ENCODE results near the gene KCNJ6.

DNA sequence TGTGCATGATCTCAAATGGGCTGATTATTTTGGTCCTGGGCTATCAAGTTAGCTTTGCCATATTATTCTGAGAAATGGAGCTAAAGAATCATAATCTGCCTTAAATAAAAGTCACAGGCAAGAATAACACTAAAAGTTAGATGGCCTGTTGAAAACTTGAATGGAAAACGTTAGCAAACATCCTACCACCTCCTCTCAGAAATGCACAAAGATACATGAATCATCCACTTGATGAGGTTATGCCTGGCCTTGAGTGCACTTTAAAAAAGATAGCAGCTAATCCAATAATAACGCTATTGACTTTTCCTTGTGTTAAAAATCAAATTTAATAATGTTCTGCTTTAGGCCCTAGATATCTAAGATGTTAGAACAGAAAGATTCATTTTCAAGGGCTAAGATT is 108.0 kb downstream of the KCNJ6 start:
- TF ChIP-seq, protein P1, sequence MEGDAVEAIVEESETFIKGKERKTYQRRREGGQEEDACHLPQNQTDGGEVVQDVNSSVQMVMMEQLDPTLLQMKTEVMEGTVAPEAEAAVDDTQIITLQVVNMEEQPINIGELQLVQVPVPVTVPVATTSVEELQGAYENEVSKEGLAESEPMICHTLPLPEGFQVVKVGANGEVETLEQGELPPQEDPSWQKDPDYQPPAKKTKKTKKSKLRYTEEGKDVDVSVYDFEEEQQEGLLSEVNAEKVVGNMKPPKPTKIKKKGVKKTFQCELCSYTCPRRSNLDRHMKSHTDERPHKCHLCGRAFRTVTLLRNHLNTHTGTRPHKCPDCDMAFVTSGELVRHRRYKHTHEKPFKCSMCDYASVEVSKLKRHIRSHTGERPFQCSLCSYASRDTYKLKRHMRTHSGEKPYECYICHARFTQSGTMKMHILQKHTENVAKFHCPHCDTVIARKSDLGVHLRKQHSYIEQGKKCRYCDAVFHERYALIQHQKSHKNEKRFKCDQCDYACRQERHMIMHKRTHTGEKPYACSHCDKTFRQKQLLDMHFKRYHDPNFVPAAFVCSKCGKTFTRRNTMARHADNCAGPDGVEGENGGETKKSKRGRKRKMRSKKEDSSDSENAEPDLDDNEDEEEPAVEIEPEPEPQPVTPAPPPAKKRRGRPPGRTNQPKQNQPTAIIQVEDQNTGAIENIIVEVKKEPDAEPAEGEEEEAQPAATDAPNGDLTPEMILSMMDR (IDR thresholded peaks at IDR 0.05), result no peak
- TF ChIP-seq POLR2AphosphoS5 (IDR thresholded peaks at IDR 0.05) (no peak), POLR2A (IDR thresholded peaks at IDR 0.05) (no peak)
